K562 (cell line): ENCODE data around the gene PITPNM3.

Experiments
- NCOA4 ChIP-seq: fragments of 450-650 bp; IDR thresholded peaks from 2 replicates; pipeline ENCODE4 v1.6.1; 2018; ENCODE audit warnings: mild to moderate bottlenecking; ENCODE audit not compliant: partially characterized antibody
- TGIF2 ChIP-seq: sonication (generic); formaldehyde crosslinking; IDR thresholded peaks from 2 replicates; pipeline ENCODE4 v1.8.1; 2022; ENCODE audit warnings: mild to moderate bottlenecking, missing genetic modification reagents, moderate library complexity

DNA sequence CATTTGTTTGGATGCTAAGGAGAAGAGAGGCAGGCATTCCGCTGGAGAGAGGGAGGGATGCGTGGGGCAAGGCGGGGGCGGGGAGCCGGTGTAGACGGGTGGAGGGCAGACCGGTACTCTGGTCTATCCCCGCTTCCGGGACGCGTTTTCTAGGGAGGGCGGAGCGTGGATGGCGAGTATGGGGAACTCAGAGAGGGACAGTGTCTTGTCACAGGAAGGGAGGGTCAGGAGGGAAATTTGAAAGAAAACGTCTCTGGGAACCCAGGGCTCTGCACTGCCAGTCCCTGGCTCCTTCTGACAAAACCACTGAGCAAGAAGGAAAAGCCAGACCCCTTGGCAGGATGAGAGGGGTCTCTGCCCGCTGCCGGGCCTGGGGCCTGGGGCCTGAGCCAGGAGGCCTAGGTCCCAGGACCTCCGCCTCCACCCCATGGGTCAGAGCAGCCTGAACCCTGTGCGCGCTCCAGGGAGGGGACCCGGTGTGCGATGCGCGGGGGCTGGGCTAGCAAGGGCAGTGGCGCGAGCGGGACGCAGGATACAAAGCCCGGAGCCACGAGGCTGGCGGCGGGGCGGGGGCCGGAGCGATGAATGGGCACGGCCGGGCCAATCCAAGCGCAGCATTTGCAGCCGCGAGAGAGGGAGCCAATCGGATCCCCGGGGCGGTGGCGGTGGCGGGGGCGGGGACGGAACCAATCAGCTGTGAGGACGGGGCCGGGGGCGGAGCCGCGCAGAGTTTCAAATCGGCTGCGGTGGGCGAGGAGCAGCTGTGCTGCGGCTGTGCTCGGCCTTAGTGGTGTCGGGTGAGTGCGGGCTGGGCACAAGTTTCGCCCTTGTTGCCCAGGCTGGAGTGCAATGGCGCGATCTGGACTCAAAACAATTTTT lies 112.4 kb downstream of the PITPNM3 start, which contains the start of gene PIMREG:
- TF ChIP-seq NCOA4 (no peak), TGIF2 (CRISPR knock-in tag) (no peak)
